OCI-LY7 (cell line): Measurements from ENCODE around the gene PLXNC1. TPM values are rescaled to one million over a fixed set of nuclear protein-coding genes. Genes with fewer than 3 reads are reported as not detected.

Experiments used
- BruUV-seq: library from RNA; stranded (reverse); fragments of 400-500 nt; replicated peaks from 2 replicates; lab custom pipeline; 2021; lab: Mats Ljungman, UMichigan
- CTCF ChIA-PET: fragments of 300-600 bp; sonication (Branson Sonifier 250); formaldehyde crosslinking; loops from one replicate; lab custom pipeline; 2022; ENCODE audit warnings: antibody characterized with exemption; ENCODE audit not compliant: unreplicated experiment; lab: Charles Lee
- POLR2A ChIA-PET: fragments of 300-600 bp; sonication (Branson Sonifier 250); formaldehyde crosslinking; loops from one replicate; lab custom pipeline; 2022; ENCODE audit warnings: antibody characterized with exemption; lab: Charles Lee
- DNase-seq: peaks from one replicate; pipeline ENCODE4 v3.0.0-alpha.2; 2015; ENCODE audit warnings: low spot score
- H2AFZ ChIP-seq: fragments of 200-600 bp; sonication (generic), shearing (Covaris generic); 2 replicates; pipeline ENCODE4 v1.6.1; 2014; ENCODE audit warnings: mild to moderate bottlenecking, antibody characterized with exemption, low read length, moderate library complexity
- H3K27ac ChIP-seq: fragments of 200-600 bp; sonication (generic); 2 replicates; pipeline ENCODE4 v1.5.1; 2014; ENCODE audit warnings: mixed run types, low read depth, mild to moderate bottlenecking, moderate library complexity, low read length, inconsistent platforms; ENCODE audit not compliant: poor library complexity, severe bottlenecking
- H3K36me3 ChIP-seq: fragments of 200-600 bp; sonication (generic); 2 replicates; pipeline ENCODE4 v1.6.1; 2014; ENCODE audit warnings: mild to moderate bottlenecking, antibody characterized with exemption, low read length, moderate library complexity, mixed read lengths; ENCODE audit not compliant: insufficient read depth
- H3K4me1 ChIP-seq: fragments of 200-600 bp; sonication (generic); 2 replicates; pipeline ENCODE4 v1.5.1; 2014; ENCODE audit warnings: mild to moderate bottlenecking, low read length; ENCODE audit not compliant: insufficient read depth, poor library complexity, severe bottlenecking
- H3K4me2 ChIP-seq: fragments of 200-600 bp; sonication (generic); 2 replicates; pipeline ENCODE4 v1.6.1; 2014; ENCODE audit warnings: mild to moderate bottlenecking, low read length
- H3K4me3 ChIP-seq: fragments of 200-600 bp; sonication (generic); 2 replicates; pipeline ENCODE4 v1.5.1; 2014; ENCODE audit warnings: mild to moderate bottlenecking, low read depth, low read length; ENCODE audit not compliant: poor library complexity, severe bottlenecking
- H3K79me2 ChIP-seq: fragments of 200-600 bp; sonication (generic); 2 replicates; pipeline ENCODE4 v1.6.1; 2016; ENCODE audit warnings: low read depth, mild to moderate bottlenecking, low read length, moderate library complexity, mixed read lengths; ENCODE audit not compliant: insufficient read depth
- H3K9me2 ChIP-seq: fragments of 200-600 bp; sonication (generic); 2 replicates; pipeline ENCODE4 v1.6.1; 2016; ENCODE audit warnings: mild to moderate bottlenecking, low read length, mixed read lengths; ENCODE audit not compliant: insufficient read depth
- H3K9me3 ChIP-seq: fragments of 200-600 bp; sonication (generic); 2 replicates; pipeline ENCODE4 v1.6.1; 2014; ENCODE audit warnings: mild to moderate bottlenecking, mixed run types, low read length, mixed read lengths
- H4K20me1 ChIP-seq: fragments of 200-600 bp; sonication (generic); 2 replicates; pipeline ENCODE4 v1.6.1; 2014; ENCODE audit warnings: mild to moderate bottlenecking, antibody characterized with exemption, low read length, moderate library complexity, mixed read lengths; ENCODE audit not compliant: insufficient read depth
- CTCF ChIP-seq: fragments of 200-600 bp; sonication (generic); conservative IDR thresholded peaks from 2 replicates; pipeline ENCODE4 v1.5.1; 2014; ENCODE audit warnings: mild to moderate bottlenecking, antibody characterized with exemption, low read length, moderate library complexity, mixed read lengths
- EZH2phosphoT487 ChIP-seq: fragments of 200-600 bp; sonication (generic); IDR thresholded peaks from 2 replicates; pipeline ENCODE4 v1.6.1; 2018; ENCODE audit warnings: low read depth, borderline replicate concordance, mild to moderate bottlenecking, mixed run types, antibody characterized with exemption, low read length, moderate library complexity, mixed read lengths
- intact Hi-C: fragments of 100-400 bp; cut with micrococcal nuclease; formaldehyde crosslinking; loops from one replicate; pipeline ENCODE4 v1.10.0; 2022; ENCODE audit not compliant: unreplicated experiment
- total RNA-seq, 2 experiments: library from RNA; depleted of rRNA in 1 of 2; stranded (reverse); fragments of >200 nt in 1 of 2; shearing (Covaris generic) in 1 of 2; gene quantifications; 2 replicates each; pipeline ENCODE4 v1.2.3, GENCODE V29; 2014 to 2022

Gene PLXNC1
- total RNA-seq, 2 experiments from 2014 or later, result 4.5 to 8.0 TPM

GRCh38 chr12:94284859-94285258 lies 136.5 kb downstream of the PLXNC1 start:
- no peaks in the 10 kb centered on the region for H3K79me2 ChIP-seq
- H3K4me3 ChIP-seq, result no peak overlapping the region
- H4K20me1 ChIP-seq, result no peaks in the 10 kb centered on the region
- no peak overlapping the region for H2AFZ ChIP-seq
- H3K4me2 ChIP-seq, result no peak overlapping the region
- intact Hi-C loops, result no loop called here
- no peak for DNase-seq
- no peaks in the 10 kb centered on the region for H3K9me2 ChIP-seq
- TF ChIP-seq CTCF, result no peak
- no peak for TF ChIP-seq EZH2phosphoT487
- H3K27ac ChIP-seq, result no peak overlapping the region
- H3K36me3 ChIP-seq, result no peaks in the 10 kb centered on the region; the same call in 1 of the 2 replicates
- ChIA-PET POLR2A (no interaction called here), CTCF (no interaction called here)
- H3K9me3 ChIP-seq, result no peaks in the 10 kb centered on the region
- no TSS peak for BruUV-seq
- H3K4me1 ChIP-seq, result no peaks in the 10 kb centered on the region

GRCh38 chr12:94285943-94286582 lies 137.7 kb downstream of the PLXNC1 start:
- Histone ChIP-seq H3K9me2 (no peaks in the 10 kb centered on the region), H3K4me1 (no peaks in the 10 kb centered on the region), H3K79me2 (no peaks in the 10 kb centered on the region), H3K27ac (no peak overlapping the region), H4K20me1 (no peaks in the 10 kb centered on the region), H3K9me3 (no peaks in the 10 kb centered on the region), H3K36me3 (no peaks in the 10 kb centered on the region), H3K4me2 (no peak overlapping the region), H2AFZ (no peak overlapping the region), H3K4me3 (no peak overlapping the region)
- no peak for TF ChIP-seq EZH2phosphoT487
- no peak for TF ChIP-seq CTCF
- intact Hi-C loops, result no loop called here
- POLR2A ChIA-PET, result interaction anchor here (0.6 kb wide), 1 partner anchor 72 kb away, joined by 3 read pairs; no protein-coding TSS in a partner anchor
- CTCF ChIA-PET, result no interaction called here
- DNase-seq, result no peak
- no TSS peak for BruUV-seq

GRCh38 chr12:94286583-94287244 lies 138.3 kb downstream of the PLXNC1 start:
- H3K4me2 ChIP-seq, result no peak overlapping the region
- no peak overlapping the region for H3K27ac ChIP-seq
- intact Hi-C loops, result no loop called here
- H3K9me3 ChIP-seq, result no peaks in the 10 kb centered on the region
- no peak overlapping the region for H3K4me3 ChIP-seq
- H2AFZ ChIP-seq, result no peak overlapping the region
- DNase-seq, result no peak
- TF ChIP-seq CTCF, result no peak
- TF ChIP-seq EZH2phosphoT487, result no peak
- ChIA-PET POLR2A (interaction anchor here (0.6 to 1.9 kb wide), 2 partner anchors 10 to 73 kb away, joined by 3 to 4 read pairs; no protein-coding TSS in a partner anchor), CTCF (no interaction called here)
- no peaks in the 10 kb centered on the region for H3K79me2 ChIP-seq
- H4K20me1 ChIP-seq, result no peaks in the 10 kb centered on the region
- H3K4me1 ChIP-seq, result no peaks in the 10 kb centered on the region
- no peaks in the 10 kb centered on the region for H3K36me3 ChIP-seq
- BruUV-seq, result no TSS peak
- no peaks in the 10 kb centered on the region for H3K9me2 ChIP-seq
